Adrenal gland (tissue), 12 donors: Measurements from ENCODE around the gene QTRT2. TPM values are rescaled to one million over a fixed set of nuclear protein-coding genes. Genes with fewer than 3 reads are reported as not detected.

ENCODE experiments used
- DNase-seq, 7 donors: peaks; one replicate each; pipeline ENCODE4 v3.0.0-alpha.2; 2019 to 2020
- H3K27ac ChIP-seq, 5 donors: fragments of 200-600 bp; sonication (generic) in 4 of 5; 1 replicate in 3 of 5; 2 replicates in 2 of 5; pipeline versions ENCODE4 v1.5.1 to v1.8.0; 2016 to 2020; ENCODE audit warnings: mild to moderate bottlenecking in 1 of 5
- H3K27me3 ChIP-seq: fragments of 200-600 bp; 2 replicates; pipeline ENCODE4 v1.8.0; 2021
- H3K36me3 ChIP-seq, 2 donors: fragments of 200-600 bp; replicated peaks in 1 of 2; 1 replicate in 1 of 2; 2 replicates in 1 of 2; pipeline versions ENCODE4 v1.5.1 to v1.8.0; 2018 to 2022
- H3K4me1 ChIP-seq, 2 donors: fragments of 200-600 bp; replicated peaks in 1 of 2; 1 replicate in 1 of 2; 2 replicates in 1 of 2; pipeline versions ENCODE4 v1.5.1 to v1.8.0; 2018 to 2021
- H3K4me3 ChIP-seq, 4 donors: fragments of 200-600 bp; sonication (generic) in 3 of 4; one replicate each; pipeline ENCODE4 v1.5.1; 2016 to 2018
- H3K9me3 ChIP-seq, 3 donors: fragments of 200-600 bp; sonication (generic) in 1 of 3; replicated peaks in 1 of 3; 1 replicate in 2 of 3; 2 replicates in 1 of 3; pipeline versions ENCODE4 v1.5.1 to v1.8.0; 2016 to 2021
- POLR2A ChIP-seq, 2 donors: fragments of 450-650 bp; IDR thresholded peaks; one replicate each; pipeline ENCODE4 v1.6.1; 2017; ENCODE audit warnings: antibody characterized with exemption in 2 of 2, mild to moderate bottlenecking in 2 of 2, moderate library complexity in 1 of 2
- WGBS, 4 donors: extraction: QIAGEN DNeasy Blood & Tissue Kit in 2 of 4; methylation state at CpG; one replicate each; pipeline versions ENCODE4 v1.1.5 to v1.1.7; 2013 to 2017; 5-methylcytosine and 5-hydroxymethylcytosine counted together
- intact Hi-C, 2 donors: fragments of 100-400 bp; cut with DNase I; formaldehyde crosslinking; loops; one replicate each; pipeline versions ENCODE4 v1.14.1 to v1.15.0; 2022 to 2023
- polyA plus RNA-seq, 3 donors: library from polyadenylated mRNA; stranded (reverse); fragments of 200-250 nt in 2 of 3; fragments of 350-450 nt in 1 of 3; fragmentation: Illumina TruSeq in 1 of 3; extraction: RNeasy Lipid Tissue Mini Kit (QIAGEN cat#74804) in 1 of 3; gene quantifications; one replicate each; pipeline ENCODE4 v1.2.3, GENCODE V29; 2013 to 2014
- total RNA-seq, 9 donors: library from RNA; depleted of rRNA in 4 of 9; stranded (reverse); fragments of >200 nt in 4 of 9; fragments of 120-200 nt in 1 of 9; fragmentation: NEBNext Ultra II Directional in 1 of 9; extraction: Animal tissue kit (Norgen Biotek cat#: 25700) in 1 of 9; gene quantifications; one replicate each; pipeline versions ENCODE4 v1.1.0 to v1.2.4, GENCODE V29; 2013 to 2023
- TF ChIP-seq, protein P1 (sequence below), 6 experiments: fragments of 450-650 bp in 4 of 6; fragments of 200-600 bp in 2 of 6; sonication (generic) in 1 of 6; IDR thresholded peaks; 1 replicate in 5 of 6; 2 replicates in 1 of 6; pipeline versions ENCODE4 v1.5.1 to v1.8.0; 2016 to 2021; ENCODE audit warnings: antibody characterized with exemption in 6 of 6, mild to moderate bottlenecking in 2 of 6, moderate library complexity in 1 of 6
- donor health status: healthy with polysubstance abuse.
- donor health status: Bipolar disorder and iron deficiency.
- donor health status: DM: yes; HTN: yes; CAD: no.
- donor health status: DM: no; HTN: no; CAD: no.
- donor health status: DM: no; HTN: no; CAD: no.
- donor health status: DM: yes; HTN: yes; CAD: no.

The QTRT2 gene
- total and polyA plus RNA-seq, 12 donors: 6.9 to 45.5 (median 22.2) TPM

GRCh38 chr3:114026331-114026730 is 30.2 kb upstream of the QTRT2 start:
- Histone ChIP-seq H3K27ac (no peak overlapping the region), H3K27me3 (no peaks in the 10 kb centered on the region), H3K9me3 (no peaks in the 10 kb centered on the region), H3K36me3 (no peaks in the 10 kb centered on the region), H3K4me3 (no peak overlapping the region), H3K4me1 (no peaks in the 10 kb centered on the region)
- 65 to 73% (median 68%) methylated on average over 2 of the region's 2 CpGs for WGBS, 4 donors
- intact Hi-C loops: no loop called here
- no peak for DNase-seq
- TF ChIP-seq, protein P1, sequence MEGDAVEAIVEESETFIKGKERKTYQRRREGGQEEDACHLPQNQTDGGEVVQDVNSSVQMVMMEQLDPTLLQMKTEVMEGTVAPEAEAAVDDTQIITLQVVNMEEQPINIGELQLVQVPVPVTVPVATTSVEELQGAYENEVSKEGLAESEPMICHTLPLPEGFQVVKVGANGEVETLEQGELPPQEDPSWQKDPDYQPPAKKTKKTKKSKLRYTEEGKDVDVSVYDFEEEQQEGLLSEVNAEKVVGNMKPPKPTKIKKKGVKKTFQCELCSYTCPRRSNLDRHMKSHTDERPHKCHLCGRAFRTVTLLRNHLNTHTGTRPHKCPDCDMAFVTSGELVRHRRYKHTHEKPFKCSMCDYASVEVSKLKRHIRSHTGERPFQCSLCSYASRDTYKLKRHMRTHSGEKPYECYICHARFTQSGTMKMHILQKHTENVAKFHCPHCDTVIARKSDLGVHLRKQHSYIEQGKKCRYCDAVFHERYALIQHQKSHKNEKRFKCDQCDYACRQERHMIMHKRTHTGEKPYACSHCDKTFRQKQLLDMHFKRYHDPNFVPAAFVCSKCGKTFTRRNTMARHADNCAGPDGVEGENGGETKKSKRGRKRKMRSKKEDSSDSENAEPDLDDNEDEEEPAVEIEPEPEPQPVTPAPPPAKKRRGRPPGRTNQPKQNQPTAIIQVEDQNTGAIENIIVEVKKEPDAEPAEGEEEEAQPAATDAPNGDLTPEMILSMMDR (IDR thresholded peaks at IDR 0.05): no peak
- TF ChIP-seq POLR2A (IDR thresholded peaks at IDR 0.05): no peak

DNA sequence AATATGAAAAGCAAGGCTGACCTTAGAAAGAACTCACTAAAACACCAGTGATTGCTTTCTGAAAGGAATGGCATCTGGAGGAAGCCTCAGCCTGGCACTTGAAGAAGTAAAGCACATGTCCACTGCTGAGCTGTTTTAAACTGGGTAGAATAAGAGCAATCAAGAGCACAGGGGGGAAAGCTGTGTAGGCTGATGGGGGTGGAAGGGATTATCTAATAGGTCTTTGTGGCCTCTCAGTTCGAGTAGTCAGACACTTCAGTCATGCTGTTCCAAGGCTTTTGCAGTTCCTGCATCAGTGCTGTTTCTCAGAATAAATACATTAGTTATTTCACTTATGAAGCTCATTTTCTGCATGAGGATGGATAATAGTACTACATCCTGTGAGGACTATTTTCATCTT is 22.8 kb upstream of the QTRT2 start:
- Histone ChIP-seq H3K4me3 (no peak overlapping the region), H3K4me1 (no peaks in the 10 kb centered on the region), H3K27ac (no peak overlapping the region), H3K9me3 (no peaks in the 10 kb centered on the region), H3K36me3 (no peaks in the 10 kb centered on the region), H3K27me3 (no peaks in the 10 kb centered on the region)
- TF ChIP-seq POLR2A (IDR thresholded peaks at IDR 0.05): no peak
- TF ChIP-seq, protein P1 (IDR thresholded peaks at IDR 0.05): no peak
- WGBS, 4 donors: 88 to 93% (median 88%) methylated on average over 1 of the region's 1 CpG
- intact Hi-C loops: no loop called here
- DNase-seq: no peak

GRCh38 chr3:114034211-114034610 is 22.3 kb upstream of the QTRT2 start:
- H3K4me1 ChIP-seq: no peaks in the 10 kb centered on the region
- no peaks in the 10 kb centered on the region for H3K27me3 ChIP-seq
- no peaks in the 10 kb centered on the region for H3K36me3 ChIP-seq

GRCh38 chr3:114034787-114035545 is 21.6 kb upstream of the QTRT2 start:
- intact Hi-C loops: no loop called here
- WGBS, 4 donors: 88 to 94% (median 92%) methylated on average over 5 of the region's 5 CpGs
- no peaks in the 10 kb centered on the region for H3K36me3 ChIP-seq

More at GRCh38 chr3:114034211-114034610, 22.3 kb upstream of the QTRT2 start:
- Histone ChIP-seq H3K9me3 (no peaks in the 10 kb centered on the region), H3K4me3 (no peak overlapping the region), H3K27ac (no peak overlapping the region)
- intact Hi-C loops: no loop called here
- no peak for DNase-seq
- TF ChIP-seq, protein P1 (IDR thresholded peaks at IDR 0.05): no peak
- TF ChIP-seq POLR2A (IDR thresholded peaks at IDR 0.05): no peak

More at GRCh38 chr3:114034787-114035545, 21.6 kb upstream of the QTRT2 start:
- Histone ChIP-seq H3K9me3 (no peaks in the 10 kb centered on the region), H3K27me3 (no peaks in the 10 kb centered on the region), H3K4me1 (no peaks in the 10 kb centered on the region), H3K4me3 (no peak overlapping the region), H3K27ac (no peak overlapping the region)
- TF ChIP-seq, protein P1 (IDR thresholded peaks at IDR 0.05): no peak
- DNase-seq: no peak
